GM12878 (cell line): Measurements from ENCODE around the gene NEAT1. TPM values are rescaled to one million over a fixed set of nuclear protein-coding genes. Genes with fewer than 3 reads are reported as not detected.
A peak's percentile ranks its signal among the peaks of the same experiment; 100 is the strongest.

Source experiments
- ATAC-seq: fragments of 200-7000 bp; cut with Tn5 transposase; 3 replicates; pipeline ENCODE4 v1.9.1; 2020; ENCODE audit warnings: mild to moderate bottlenecking, moderate library complexity
- BruUV-seq: library from RNA; stranded (reverse); fragments of 400-500 nt; replicated peaks from 2 replicates; lab custom pipeline; 2021; lab: Mats Ljungman, UMichigan
- CTCF ChIA-PET: fragments of 300-600 bp; sonication (Branson Sonifier 250); formaldehyde crosslinking; extraction: SDS; loops from one replicate; lab custom pipeline; 2021; ENCODE audit warnings: inconsistent platforms; lab: Yijun Ruan, JAX
- POLR2A ChIA-PET: fragments of 350-600 bp; formaldehyde crosslinking; extraction: SDS; loops from one replicate; lab custom pipeline; 2021; ENCODE audit warnings: inconsistent platforms; lab: Charles Lee
- RAD21 ChIA-PET: fragments of 300-600 bp; sonication (Branson Sonifier 250); formaldehyde crosslinking; loops from one replicate; lab custom pipeline; 2023; ENCODE audit warnings: antibody characterized with exemption; ENCODE audit not compliant: unreplicated experiment; lab: Charles Lee
- SMC1A ChIA-PET: fragments of 300-600 bp; sonication (Branson Sonifier 250); formaldehyde crosslinking; loops from one replicate; lab custom pipeline; 2023; ENCODE audit not compliant: unreplicated experiment, uncharacterized antibody; lab: Charles Lee
- DNase-seq: peaks from one replicate; pipeline ENCODE4 v3.0.0-alpha.2; 2011; ENCODE audit warnings: low read depth, low spot score
- FAIRE-seq: peaks from 3 replicates; lab custom pipeline; 2011; peaks lifted over from hg19 to GRCh38; lab: Jason Lieb, UNC
- H2AFZ ChIP-seq: 2 replicates; pipeline ENCODE4 v1.6.0; 2011; ENCODE audit warnings: low read depth, low read length, control low read depth; ENCODE audit not compliant: control insufficient read depth
- H3K27ac ChIP-seq: 2 replicates; pipeline ENCODE4 v1.5.1; 2011; ENCODE audit warnings: control low read depth; ENCODE audit not compliant: control insufficient read depth, insufficient read depth
- H3K27me3 ChIP-seq, 2 experiments: replicated peaks in 1 of 2; 2 replicates each; pipeline versions ENCODE4 v1.6.0 to v1.6.1; 2011; ENCODE audit warnings: low read length in 1 of 2; ENCODE audit not compliant: control insufficient read depth in 2 of 2, insufficient read depth in 2 of 2
- H3K36me3 ChIP-seq, 2 experiments: 2 replicates each; pipeline ENCODE4 v1.5.1; 2011; ENCODE audit warnings: low read length in 1 of 2; ENCODE audit not compliant: control insufficient read depth in 2 of 2, insufficient read depth in 2 of 2
- H3K4me1 ChIP-seq: 2 replicates; pipeline ENCODE4 v1.6.1; 2011; ENCODE audit warnings: mild to moderate bottlenecking, low read length, moderate library complexity, mixed read lengths; ENCODE audit not compliant: control insufficient read depth, insufficient read depth
- H3K4me2 ChIP-seq: 2 replicates; pipeline ENCODE4 v1.6.0; 2011; ENCODE audit warnings: control low read depth; ENCODE audit not compliant: control insufficient read depth, insufficient read depth
- H3K4me3 ChIP-seq: fragments of 200-600 bp; sonication (generic); 2 replicates; pipeline ENCODE4 v1.5.1; 2016
- H3K79me2 ChIP-seq: 2 replicates; pipeline ENCODE4 v1.6.0; 2011; ENCODE audit warnings: low read length; ENCODE audit not compliant: control insufficient read depth, insufficient read depth
- H3K9ac ChIP-seq: 2 replicates; pipeline ENCODE4 v1.8.0; 2011; ENCODE audit warnings: low read length, control low read depth, mixed read lengths; ENCODE audit not compliant: control insufficient read depth, insufficient read depth
- H3K9me3 ChIP-seq: replicated peaks from 3 replicates; pipeline ENCODE4 v1.5.1; 2011; ENCODE audit warnings: mild to moderate bottlenecking, low read length; ENCODE audit not compliant: control insufficient read depth, insufficient read depth
- H4K20me1 ChIP-seq: 2 replicates; pipeline ENCODE4 v1.6.0; 2011; ENCODE audit not compliant: control insufficient read depth, insufficient read depth
- PAX5 ChIP-seq: IDR thresholded peaks from 2 replicates; pipeline ENCODE4 v1.6.1; 2011; ENCODE audit warnings: low read depth, low read length, borderline replicate concordance
- SMAD5 ChIP-seq: IDR thresholded peaks from 2 replicates; pipeline ENCODE4 v1.6.1; 2016; ENCODE audit warnings: antibody characterized with exemption, low read depth
- STAT1 ChIP-seq: fragments of 450-650 bp; conservative IDR thresholded peaks from 2 replicates; pipeline ENCODE4 v1.6.1; 2014; ENCODE audit warnings: antibody characterized with exemption, mild to moderate bottlenecking
- STAT3 ChIP-seq: IDR thresholded peaks from 2 replicates; pipeline ENCODE4 v1.6.1; 2011; ENCODE audit warnings: low read depth, low read length, improper control_type of control experiment
- WGBS: methylation state at CpG from one replicate; pipeline ENCODE4 v1.1.6; 2016; ENCODE audit warnings: low lambda C conversion rate; ENCODE audit not compliant: insufficient replicate concordance, insufficient coverage; ENCODE audit errors: missing lambda C conversion rate; 5-methylcytosine and 5-hydroxymethylcytosine counted together
- in situ Hi-C: fragments of 300-500 bp; cut with MboI; formaldehyde crosslinking; loops from 9 replicates; pipeline ENCODE4 v1.14.3; 2018; ENCODE audit warnings: mixed read lengths
- intact Hi-C: fragments of 100-400 bp; cut with micrococcal nuclease; formaldehyde crosslinking; loops from one replicate; pipeline ENCODE4 v1.14.2; 2022; ENCODE audit not compliant: unreplicated experiment
- polyA plus RNA-seq, 11 experiments: library from polyadenylated mRNA; depleted of rRNA in 4 of 11; unstranded in 6 of 11; stranded (reverse) in 5 of 11; fragments of >200 nt; fragmentation: Nextera tagmentation in 4 of 11; fragmentation: Illumina TruSeq in 1 of 11; extraction: Ambion mirVana in 4 of 11; extraction: Trizol in 1 of 11; gene quantifications; 1 replicate in 1 of 11; 2 replicates in 10 of 11; pipeline versions ENCODE4 v1.2.1 to v1.2.3, GENCODE V29; 2011 to 2016; ENCODE audit warnings: inconsistent platforms in 2 of 11, missing spikeins in 2 of 11, low read depth in 1 of 11
- total RNA-seq, 4 experiments: library from RNA; depleted of rRNA in 3 of 4; stranded (reverse); fragments of >200 nt in 3 of 4; fragmentation: Illumina TruSeq in 1 of 4; extraction: Trizol in 1 of 4; gene quantifications; 2 replicates each; pipeline versions ENCODE4 v1.2.1 to v1.2.3, GENCODE V29; 2013 to 2021
- TF ChIP-seq, protein P1 (sequence below): IDR thresholded peaks from 2 replicates; pipeline ENCODE4 v1.6.1; 2012; ENCODE audit warnings: low read depth, low read length, improper control_type of control experiment
- TF ChIP-seq, protein P2 (sequence below): fragments of 450-650 bp; IDR thresholded peaks from 2 replicates; pipeline ENCODE4 v1.6.1; 2017; ENCODE audit warnings: mild to moderate bottlenecking

The NEAT1 gene
- total and polyA plus RNA-seq, 10 of the 15 experiments (the other 5 are each of a cell fraction or from before 2014, with no cell fraction given): 13.6 to 328 (median 69.4) TPM

GRCh38 chr11:65491163-65491465 is 68.5 kb downstream of the NEAT1 start:
- ChIA-PET POLR2A (interaction anchor here (0.6 to 16.2 kb wide), 13 partner anchors 5 to 712 kb away, joined by 3 to 429 read pairs (median 6); partner anchors contain the start of genes DPF2, MALAT1 and NEAT1), CTCF (interaction anchor here (1.5 to 27.9 kb wide), 5 partner anchors 16 to 75 kb away, joined by 5 to 728 read pairs (median 10); partner anchors contain the start of gene NEAT1), RAD21 (interaction anchor here (1.1 to 14.2 kb wide), 5 partner anchors 14 to 69 kb away, joined by 3 to 282 read pairs (median 30); partner anchors contain the start of gene NEAT1), SMC1A (interaction anchor here (1.0 to 15.8 kb wide), 6 partner anchors 9 to 71 kb away, joined by 4 to 146 read pairs (median 17); no protein-coding TSS in a partner anchor)
- Histone ChIP-seq H3K9ac (peak overlapping the region; percentile 81), H4K20me1 (no peaks in the 10 kb centered on the region), H2AFZ (no peak overlapping the region), H3K79me2 (peaks cover 44% of the 10 kb centered on the region), H3K4me1 (peaks cover 85% of the 10 kb centered on the region), H3K27ac (peak overlapping the region; percentile 100), H3K4me2 (peak overlapping the region; percentile 77), H3K9me3 (no peaks in the 10 kb centered on the region), H3K36me3 (no peaks in the 10 kb centered on the region), H3K4me3 (0 out of 2 replicates have a peak overlapping the region, but pooled peaks have one; percentile 61), H3K27me3 (no peaks in the 10 kb centered on the region)
- intact Hi-C loops: no loop called here
- no TSS peak for BruUV-seq
- no peak for FAIRE-seq
- in situ Hi-C loops: no loop called here
- TF ChIP-seq, protein P1, sequence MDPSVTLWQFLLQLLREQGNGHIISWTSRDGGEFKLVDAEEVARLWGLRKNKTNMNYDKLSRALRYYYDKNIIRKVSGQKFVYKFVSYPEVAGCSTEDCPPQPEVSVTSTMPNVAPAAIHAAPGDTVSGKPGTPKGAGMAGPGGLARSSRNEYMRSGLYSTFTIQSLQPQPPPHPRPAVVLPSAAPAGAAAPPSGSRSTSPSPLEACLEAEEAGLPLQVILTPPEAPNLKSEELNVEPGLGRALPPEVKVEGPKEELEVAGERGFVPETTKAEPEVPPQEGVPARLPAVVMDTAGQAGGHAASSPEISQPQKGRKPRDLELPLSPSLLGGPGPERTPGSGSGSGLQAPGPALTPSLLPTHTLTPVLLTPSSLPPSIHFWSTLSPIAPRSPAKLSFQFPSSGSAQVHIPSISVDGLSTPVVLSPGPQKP: no peak
- no peak for TF ChIP-seq PAX5
- no peak for TF ChIP-seq STAT3
- TF ChIP-seq, protein P2, sequence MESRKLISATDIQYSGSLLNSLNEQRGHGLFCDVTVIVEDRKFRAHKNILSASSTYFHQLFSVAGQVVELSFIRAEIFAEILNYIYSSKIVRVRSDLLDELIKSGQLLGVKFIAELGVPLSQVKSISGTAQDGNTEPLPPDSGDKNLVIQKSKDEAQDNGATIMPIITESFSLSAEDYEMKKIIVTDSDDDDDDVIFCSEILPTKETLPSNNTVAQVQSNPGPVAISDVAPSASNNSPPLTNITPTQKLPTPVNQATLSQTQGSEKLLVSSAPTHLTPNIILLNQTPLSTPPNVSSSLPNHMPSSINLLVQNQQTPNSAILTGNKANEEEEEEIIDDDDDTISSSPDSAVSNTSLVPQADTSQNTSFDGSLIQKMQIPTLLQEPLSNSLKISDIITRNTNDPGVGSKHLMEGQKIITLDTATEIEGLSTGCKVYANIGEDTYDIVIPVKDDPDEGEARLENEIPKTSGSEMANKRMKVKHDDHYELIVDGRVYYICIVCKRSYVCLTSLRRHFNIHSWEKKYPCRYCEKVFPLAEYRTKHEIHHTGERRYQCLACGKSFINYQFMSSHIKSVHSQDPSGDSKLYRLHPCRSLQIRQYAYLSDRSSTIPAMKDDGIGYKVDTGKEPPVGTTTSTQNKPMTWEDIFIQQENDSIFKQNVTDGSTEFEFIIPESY: no peak
- TF ChIP-seq STAT1: no peak
- no peak for TF ChIP-seq SMAD5
- 88% methylated on average over 3 of the region's 3 CpGs for WGBS
- DNase-seq: no peak
- ATAC-seq: no peak
